GM21576 (cell line): ENCODE data around the gene SLC24A4.

ENCODE experiments used
- ATAC-seq: cut with Tn5 transposase; IDR thresholded peaks from one replicate; pipeline ENCODE4 v1.9.1; 2021; ENCODE audit warnings: mild to moderate bottlenecking, moderate library complexity; ENCODE audit not compliant: unreplicated experiment

Gene SLC24A4

GRCh38 chr14:92360651-92361370, 37.8 kb downstream of the SLC24A4 start:
- no peak for ATAC-seq

- no peak for ATAC-seq
Observed at GRCh38 chr14:92362781-92363235, 39.8 kb downstream of the SLC24A4 start.

GRCh38 chr14:92366237-92366636, 43.3 kb downstream of the SLC24A4 start:
- ATAC-seq: no peak

GRCh38 chr14:92368001-92368400, 45.0 kb downstream of the SLC24A4 start:
- no peak for ATAC-seq

GRCh38 chr14:92369097-92369496, 46.1 kb downstream of the SLC24A4 start:
- no peak for ATAC-seq

- ATAC-seq: no peak
Observed at GRCh38 chr14:92372230-92372629, 49.3 kb downstream of the SLC24A4 start.

GRCh38 chr14:92373336-92373735, 50.4 kb downstream of the SLC24A4 start:
- ATAC-seq: no peak

GRCh38 chr14:92380131-92380530, 57.2 kb downstream of the SLC24A4 start:
- ATAC-seq: no peak

GRCh38 chr14:92380582-92380981, 57.6 kb downstream of the SLC24A4 start:
- ATAC-seq: no peak

- no peak for ATAC-seq
Observed at GRCh38 chr14:92382677-92383076, 59.7 kb downstream of the SLC24A4 start.

- ATAC-seq: no peak
Observed at GRCh38 chr14:92383805-92384204, 60.8 kb downstream of the SLC24A4 start.

GRCh38 chr14:92384461-92385133, 61.6 kb downstream of the SLC24A4 start:
- no peak for ATAC-seq

GRCh38 chr14:92385561-92385960, 62.6 kb downstream of the SLC24A4 start:
- no peak for ATAC-seq

GRCh38 chr14:92386165-92386564, 63.2 kb downstream of the SLC24A4 start:
- no peak for ATAC-seq

- ATAC-seq: no peak
Observed at GRCh38 chr14:92386637-92387036, 63.7 kb downstream of the SLC24A4 start.

GRCh38 chr14:92387578-92387977, 64.6 kb downstream of the SLC24A4 start:
- ATAC-seq: no peak

GRCh38 chr14:92389598-92390158, 66.7 kb downstream of the SLC24A4 start:
- ATAC-seq: no peak

- ATAC-seq: no peak
Observed at GRCh38 chr14:92391726-92392125, 68.8 kb downstream of the SLC24A4 start.

- ATAC-seq: no peak
Observed at GRCh38 chr14:92392711-92393110, 69.7 kb downstream of the SLC24A4 start.

- ATAC-seq: no peak
Observed at GRCh38 chr14:92397150-92397952, 74.4 kb downstream of the SLC24A4 start.

- ATAC-seq: no peak
Observed at GRCh38 chr14:92397953-92398564, 75.1 kb downstream of the SLC24A4 start.
